NCI-H526 (cell line): ENCODE measurements around the gene RAPSN.

ENCODE experiments used
- DNase-seq, 2 experiments: peaks; one replicate each; lab custom pipeline; 2025; lab: John Stamatoyannopoulos, UW

Gene RAPSN

DNA sequence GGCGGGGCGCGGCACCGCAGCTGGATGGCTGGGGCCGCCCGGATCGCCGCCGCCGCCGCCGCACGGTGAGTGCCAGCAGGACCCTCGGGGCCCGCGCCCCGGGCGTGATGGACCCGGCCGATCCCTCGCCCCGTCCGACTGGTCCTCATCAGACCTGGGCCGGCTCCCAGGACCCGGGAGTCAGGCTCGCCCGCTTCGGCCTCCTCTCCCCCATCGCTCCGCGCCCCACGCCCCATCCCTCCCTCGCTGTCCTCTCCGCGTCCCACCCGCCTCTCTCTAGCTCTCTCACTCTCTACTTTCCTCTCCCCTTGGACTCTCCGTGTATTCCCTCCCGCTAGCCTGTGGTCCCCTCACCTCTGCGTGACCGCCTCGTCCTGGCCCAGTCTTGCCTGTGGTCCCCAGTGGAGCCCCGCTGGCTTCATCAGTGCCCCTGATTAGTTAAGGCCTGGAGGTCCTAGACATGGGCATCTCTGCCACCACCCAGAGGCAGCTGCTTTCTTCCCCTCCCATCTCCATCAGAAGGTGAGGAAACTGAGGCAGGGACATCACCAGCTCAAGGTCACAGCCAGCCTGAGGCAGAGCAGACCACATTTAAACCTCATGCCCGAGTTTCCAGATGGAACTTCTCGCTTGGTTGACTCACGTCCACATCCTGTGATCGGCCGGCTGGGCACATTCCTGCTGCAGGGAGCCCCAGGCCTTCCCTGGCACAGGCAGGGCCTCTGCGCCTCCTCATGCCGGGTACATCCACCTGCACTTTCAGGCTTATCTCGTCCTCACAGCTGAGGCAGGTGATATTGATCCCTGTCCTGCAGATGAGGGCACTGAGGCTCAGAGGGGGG lies 40.1 kb downstream of the RAPSN start:
- peak in 1 of 2 experiments; percentile 68 for DNase-seq

DNA sequence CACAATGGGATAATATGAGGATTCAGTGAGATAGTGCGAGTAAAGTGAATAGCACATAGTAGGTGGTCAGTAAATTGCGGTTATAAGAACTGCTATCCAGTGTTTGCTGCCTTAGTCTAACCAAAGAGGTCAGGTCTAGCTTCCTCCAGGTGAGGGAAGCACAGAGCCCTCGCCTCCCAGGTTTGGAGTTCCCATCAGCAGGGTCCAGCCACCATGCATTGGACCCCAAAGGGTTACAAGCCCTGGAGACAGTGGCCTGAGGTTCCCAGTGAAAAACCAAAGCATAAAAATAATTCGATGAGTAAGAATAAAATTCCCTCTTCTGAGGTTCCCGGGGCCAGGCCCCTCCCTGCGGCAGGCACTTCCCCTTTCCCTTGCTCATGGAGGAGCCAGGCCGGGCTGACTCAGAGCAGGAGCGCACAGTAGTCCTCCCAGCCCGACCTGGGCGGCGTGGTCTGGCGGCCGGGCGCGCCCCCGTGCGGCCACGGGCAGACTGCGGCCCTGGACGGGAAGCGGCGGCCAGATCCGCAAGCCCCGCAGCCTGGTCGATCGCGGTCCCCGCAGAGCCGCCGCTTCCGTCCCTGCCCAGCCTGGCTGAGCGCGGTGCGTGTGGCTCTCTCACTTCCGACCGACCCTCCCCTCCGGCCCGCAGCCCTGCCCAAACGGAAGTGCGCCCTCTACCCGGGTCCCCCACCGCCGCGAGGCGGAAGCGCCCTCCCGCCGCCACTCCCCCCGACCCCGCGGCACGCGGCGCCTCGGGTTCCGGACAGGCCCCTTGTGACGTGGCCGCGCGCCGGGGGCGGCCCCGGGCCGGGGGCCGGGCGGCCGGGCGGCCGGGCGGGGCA lies 41.0 kb downstream of the RAPSN start, which contains the start of gene SLC39A13:
Gene SLC39A13, plus strand, starts transcription at position 845 of the 845 bp plus-strand sequence. CDS start 1,505 bp downstream, outside the sequence.
- peak; percentile 91 to 98 for DNase-seq

DNA sequence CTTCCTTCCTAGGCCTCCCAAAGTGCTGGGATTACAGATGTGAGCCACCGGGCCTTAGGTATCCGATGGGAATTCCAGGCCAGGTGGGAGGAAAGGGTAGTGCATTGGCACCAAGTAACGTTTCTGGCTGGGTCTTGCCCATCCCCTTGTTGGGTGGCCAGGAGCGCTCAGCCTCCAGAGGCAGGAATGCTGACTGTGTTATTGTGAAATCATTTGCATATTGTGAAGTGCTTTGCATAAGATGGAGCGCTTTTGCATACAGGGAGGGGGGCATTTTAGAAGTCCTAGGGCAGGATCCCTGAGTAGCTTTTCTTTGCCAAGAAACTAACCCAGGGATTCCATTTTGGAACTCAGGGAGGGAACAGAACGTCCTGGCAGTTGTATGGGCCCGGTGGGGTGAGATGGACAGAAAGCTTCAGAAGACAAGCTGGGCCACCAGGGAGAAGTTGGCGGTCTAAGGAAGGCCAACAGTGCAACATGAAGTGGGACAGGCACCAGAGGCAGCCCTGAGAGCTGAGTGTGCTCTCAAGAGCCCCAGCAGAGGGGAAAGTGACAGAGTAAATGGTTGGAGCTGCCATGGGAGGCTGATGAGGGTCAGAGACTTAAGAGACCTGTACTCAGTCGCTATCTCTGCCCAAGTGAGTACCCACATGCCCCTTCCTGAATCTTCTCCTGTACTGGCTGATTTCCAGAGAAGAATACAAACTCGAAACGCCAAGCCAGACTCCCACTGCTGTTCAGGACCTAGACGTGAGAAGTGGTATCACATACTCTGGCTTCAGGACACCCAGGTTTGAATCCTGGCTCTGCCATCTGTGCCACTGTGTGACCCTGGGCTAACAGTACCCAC lies 41.8 kb downstream of the RAPSN start:
- DNase-seq: peak; percentile 98 to 99

DNA sequence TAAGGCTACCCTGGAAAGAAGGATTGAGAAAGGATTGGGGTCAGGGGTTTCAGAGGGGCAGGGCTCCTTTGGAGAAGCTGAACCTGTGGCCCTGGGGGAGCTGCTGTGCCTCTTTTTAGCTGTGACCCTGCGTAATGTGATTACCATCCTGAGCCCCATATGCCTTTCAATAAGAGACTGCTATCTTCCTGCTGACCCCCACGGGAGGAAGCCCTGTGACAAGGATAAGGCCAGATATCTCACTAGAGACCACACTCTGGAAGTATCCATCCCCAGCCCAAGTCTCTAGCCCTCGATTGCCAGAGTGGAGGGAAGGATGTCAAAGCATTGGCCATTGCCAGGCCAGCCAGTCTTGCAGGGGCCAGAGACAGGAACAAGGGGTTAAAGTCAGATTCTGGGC lies 45.4 kb downstream of the RAPSN start:
- DNase-seq: no peak

DNA sequence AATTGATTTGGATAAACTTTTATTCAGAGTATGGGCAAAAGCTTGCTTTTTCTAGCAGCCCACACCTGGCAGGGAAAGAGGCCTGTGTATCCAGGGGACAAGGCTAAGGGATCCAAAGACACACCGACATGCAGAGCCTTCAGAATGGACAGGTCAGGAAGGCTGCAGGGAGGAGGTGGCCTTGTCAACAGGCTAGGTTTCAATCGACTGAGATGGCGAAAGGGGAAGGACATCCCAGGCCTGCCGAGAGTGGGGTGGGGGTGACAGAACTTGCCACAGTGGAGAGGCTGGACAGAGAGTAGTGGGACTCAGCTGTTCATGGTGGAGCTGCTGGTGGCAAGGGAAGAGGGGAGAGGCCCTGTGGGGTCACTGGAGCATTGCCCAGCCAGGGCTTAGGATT lies 45.8 kb downstream of the RAPSN start:
- DNase-seq: no peak

DNA sequence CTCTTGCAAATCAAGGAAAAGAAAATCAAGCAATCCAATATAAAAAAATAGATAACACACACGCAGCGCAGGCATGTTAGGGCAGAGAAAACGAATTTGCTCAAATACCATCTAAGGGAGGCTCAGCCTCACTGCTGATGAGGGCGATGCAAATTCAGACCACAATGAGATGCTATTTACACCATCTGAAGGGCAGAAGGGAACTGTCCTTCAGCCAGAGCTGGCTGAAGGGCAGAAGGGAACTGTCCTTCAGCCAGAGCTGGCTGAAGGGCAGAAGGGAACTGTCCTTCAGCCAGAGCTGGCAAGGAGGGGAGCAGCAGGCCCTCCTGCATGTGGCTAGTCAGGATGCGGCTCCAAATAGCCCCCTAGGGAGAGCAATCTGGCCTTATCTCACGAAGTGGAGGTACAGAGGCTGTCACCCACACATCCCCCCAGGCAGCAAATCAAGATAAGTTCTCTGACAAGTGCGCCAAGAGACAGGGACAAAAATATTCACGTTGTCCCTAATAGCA lies 48.1 kb downstream of the RAPSN start:
- DNase-seq: peak; percentile 81 to 85

DNA sequence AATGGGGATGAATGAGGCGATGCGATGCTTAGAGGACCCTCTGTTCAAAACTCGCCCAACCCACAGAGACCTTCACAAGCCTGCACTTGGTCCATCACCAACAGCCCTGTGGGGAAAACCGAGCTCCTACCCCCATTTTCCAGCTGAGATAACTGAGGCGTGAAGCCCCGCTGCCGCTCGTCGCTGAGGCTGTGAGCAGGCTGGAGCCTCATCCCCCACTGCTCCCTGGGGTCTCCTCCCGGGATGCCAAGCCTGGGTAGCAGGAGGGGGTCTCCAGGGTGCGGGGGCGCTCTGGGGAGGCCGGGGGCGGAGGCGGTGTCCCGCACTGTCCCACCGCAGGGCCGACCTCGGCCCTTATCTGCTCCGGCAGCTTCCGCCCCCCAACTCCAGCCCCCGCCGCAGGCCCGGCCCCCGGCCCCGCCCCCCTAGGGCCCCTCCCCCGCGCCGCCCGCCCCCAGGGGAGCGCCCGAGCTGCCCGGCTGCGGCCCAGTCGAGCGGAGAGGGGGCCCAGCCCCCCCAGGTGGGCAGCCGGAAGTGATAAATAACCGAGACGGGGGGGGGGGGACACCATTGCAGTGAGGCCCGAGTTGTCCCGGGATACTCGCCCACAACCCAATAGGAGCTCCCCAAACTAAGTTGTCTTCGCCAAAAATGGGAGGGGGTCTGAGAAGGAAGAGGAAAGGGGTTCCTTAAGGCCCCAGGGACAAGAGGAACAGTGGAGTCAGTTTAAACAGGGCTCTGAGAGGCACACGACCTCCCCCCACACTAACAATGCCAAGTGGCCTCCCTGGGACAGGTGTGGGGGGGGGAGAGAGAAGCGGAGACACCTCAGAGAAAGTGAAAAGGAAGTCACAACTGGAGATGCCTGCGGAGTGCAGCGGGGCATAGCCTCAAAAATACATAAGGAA lies 48.8 kb downstream of the RAPSN start:
- DNase-seq: peak in 1 of 2 experiments; percentile 69

DNA sequence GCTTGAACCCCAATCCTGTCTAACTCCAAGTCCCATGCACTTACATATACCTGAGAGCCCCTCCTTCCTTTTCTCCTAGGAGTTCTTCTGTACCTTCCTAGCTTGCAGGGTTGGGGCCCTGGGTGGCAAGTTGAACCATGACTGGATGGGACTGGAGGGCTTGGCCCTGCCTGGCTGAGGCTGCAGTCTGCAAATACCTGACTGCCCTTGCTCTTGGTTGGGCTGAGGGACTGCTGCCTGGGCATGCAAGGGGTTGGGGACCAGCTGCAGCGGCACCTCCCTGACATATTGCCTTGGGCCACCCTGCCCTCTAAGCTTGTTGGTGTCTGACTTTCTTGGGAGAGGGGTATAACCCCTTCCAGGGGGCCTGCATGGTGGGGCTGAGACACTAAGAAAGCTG lies 50.4 kb downstream of the RAPSN start:
- DNase-seq: no peak

DNA sequence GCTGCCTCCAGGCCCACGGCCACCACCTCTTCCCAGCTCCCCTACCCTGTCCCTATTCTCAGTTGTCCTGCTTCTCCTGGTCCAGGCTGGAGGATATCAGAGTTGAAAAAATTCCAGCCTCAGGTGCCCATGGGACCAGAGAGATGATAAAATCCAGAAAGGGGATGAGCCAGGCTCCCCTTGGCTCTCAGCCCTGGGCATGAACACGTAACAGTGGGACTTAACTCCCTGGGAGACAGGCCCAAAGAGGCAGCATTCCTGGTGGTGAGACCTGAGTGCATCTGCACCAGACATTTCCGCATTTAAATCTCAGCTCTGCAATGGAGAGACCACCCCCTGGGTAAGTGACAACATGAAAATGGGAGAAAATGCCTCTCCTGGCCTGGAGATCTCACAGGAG lies 50.9 kb downstream of the RAPSN start:
- DNase-seq: no peak

DNA sequence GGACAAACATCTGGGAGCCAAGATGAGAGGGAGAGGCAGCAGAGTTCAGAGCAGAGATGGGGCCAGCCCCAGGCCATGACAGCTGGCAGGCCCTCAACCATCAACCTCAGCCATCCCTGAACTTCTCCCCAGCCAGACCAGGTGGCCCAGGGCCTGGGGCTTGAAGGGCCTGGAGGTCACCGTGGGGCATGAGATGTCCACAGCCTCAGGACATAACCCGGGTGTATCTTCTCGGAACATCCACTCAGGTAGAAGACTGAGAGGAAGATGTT lies 53.0 kb downstream of the RAPSN start:
- DNase-seq: no peak

DNA sequence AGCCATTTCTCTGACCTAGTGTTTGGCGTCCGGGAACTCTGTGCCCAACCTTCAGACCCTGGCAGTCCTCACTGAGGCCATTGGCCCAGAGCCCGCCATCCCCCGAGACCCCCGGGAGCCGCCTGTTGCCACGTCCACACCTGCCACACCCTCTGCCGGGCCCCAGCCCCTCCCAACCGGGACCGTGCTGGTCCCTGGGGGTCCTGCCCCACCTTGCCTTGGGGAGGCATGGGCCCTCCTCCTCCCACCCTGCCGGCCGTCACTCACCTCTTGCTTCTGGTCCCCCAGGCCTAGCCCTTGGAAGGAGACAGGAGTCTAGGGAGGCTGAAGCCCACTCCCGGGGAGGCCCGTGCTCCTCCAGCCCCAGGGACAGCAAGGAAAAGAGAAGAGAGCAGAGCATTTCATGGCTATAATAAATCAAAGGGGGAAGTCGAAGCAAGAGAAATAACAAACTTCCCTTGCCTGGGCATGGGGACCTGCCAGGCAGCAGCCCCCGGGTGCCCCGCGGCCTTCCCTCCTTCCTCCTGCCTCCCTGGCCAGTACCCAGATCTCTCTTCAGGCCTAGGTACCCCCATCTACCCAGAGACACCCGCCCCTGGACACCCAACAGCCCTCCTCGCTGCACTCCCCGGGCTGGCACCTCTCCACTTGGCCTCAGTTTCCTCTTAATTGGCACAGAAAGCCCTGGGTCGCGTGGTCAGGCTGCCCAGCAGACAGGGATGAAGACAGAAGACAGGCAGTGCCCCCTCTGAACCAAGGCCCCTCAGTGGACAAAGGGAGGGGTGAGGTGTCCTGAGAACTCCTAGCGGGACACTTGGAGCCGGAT lies 53.5 kb downstream of the RAPSN start:
- no peak for DNase-seq

DNA sequence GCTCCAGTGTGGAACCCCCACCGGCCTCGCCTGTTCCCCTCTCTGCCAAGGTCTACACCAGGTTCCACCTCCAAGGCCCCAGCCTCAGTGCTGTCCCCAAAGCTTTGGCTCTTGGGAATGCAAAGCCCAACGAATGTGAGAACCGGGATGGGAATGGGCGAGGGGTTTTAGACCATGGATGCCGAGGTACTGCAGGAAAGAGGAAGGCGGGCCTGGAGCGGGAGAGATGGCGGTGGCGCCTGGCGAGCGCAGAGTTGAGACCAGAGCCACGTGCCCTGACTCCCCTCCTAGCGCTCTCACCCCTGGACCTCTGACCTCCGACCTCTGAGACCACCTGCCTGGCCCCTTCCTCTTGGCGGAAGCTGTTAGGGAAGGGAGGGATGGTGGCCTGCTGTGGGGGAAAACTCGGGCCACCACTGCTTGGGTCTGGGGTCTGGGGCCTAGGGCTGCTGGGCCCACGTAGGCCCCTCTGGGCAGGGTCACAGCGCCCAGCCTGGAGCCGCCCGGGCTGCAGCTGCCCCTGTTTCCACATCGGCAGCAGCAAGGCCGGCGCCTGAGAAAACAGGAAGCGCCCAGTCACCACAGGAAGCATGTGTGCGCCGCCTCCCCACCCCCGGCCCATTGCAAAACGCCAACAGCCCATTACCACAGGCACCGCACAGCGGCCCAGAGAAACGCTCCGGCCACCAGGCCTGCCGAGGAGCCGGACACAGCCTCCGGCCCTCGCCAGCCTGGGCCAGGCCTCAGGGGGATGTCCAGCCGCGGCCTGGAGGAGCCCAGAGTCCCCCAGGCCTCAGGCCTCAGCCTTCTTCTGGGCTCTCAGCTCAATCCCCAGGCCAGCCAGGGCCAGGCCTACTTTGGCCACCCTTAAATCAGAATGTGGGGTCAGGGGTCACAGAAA lies 54.4 kb downstream of the RAPSN start:
- no peak for DNase-seq

DNA sequence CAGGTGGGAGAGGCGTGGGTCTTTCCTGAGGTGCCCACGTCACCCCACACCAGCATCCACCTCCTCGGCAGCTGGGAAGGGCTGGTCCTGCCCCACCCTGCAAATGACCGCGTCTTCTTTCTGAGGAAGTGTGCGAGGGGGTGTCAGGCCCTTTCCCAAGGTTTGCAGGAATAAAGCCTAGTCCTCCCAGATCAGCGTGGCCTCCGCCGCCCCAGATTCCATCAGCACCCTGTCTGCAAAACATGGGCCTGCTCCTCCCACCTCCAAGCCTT lies 55.0 kb downstream of the RAPSN start:
- no peak for DNase-seq

DNA sequence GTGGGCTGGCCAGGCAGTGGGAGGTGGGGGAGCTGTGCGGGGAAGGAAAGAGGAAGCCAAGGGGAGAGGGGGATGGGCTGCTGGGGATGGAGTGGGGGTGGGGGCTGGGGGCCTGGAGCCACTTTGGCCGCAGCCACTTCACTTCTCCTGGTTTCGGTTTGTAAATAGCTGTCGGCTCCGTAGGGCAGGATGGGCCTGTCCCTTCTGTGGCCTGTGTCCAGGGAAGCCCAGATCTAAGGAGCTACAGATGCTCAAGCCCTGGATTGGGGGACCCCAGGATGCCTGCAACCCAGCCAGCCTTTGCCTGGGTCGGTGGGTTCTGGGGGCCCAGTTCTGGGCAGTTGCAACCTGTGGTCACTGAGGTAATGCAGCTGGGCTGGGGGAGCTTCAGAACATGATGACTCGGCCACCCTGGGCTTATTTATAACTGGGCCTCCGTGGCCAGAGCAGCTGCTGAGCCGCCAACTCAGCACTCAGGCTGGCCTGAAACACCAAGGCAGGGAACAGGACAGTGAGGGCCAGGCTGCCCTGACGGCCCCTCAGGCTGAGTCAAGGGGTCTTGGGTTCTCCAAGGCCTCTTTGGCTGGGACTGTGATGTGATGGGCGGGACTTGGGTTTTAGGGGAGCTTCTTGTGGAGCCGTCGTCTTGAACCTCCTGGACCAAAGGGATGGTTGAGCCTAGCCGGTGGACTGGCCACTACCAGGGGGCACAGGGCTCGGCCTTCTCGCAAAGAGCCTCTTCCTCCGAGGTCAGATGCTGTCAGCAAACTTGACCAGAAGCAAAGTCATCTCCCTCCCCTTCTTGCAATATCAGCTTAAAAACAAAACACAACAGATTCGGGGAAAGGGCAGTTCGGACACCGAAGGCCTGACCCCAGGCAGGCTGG lies 55.5 kb downstream of the RAPSN start:
- DNase-seq: no peak

DNA sequence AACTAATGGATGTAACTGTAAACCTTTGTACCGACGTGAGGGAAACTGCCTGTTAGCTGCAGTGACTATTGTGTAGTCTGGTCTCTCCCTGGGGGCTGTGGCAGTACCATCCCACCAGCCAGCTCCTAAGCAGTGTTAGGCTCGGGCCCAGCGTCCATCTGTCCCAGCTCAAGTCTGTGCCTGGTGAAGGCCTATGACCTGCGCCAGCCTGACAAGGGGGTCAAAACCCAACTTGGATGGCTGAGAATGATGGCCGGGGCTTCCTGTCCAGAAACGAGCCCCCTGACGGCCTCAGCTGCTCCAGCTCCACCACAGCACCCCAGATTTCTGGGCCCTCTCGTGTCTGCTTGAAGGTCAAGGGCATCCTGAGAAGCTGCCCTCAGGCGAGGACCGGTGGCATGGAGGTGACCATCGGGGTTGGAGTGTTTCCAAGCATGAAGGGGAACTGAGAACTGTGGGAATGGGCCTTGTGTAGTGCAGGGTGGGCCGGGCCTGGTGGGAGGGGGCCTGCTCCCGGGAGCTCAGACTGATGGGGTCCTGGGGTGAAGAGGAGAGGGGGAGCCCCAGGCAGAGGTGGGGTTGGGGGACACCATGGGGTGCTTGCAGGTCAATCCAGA lies 56.3 kb downstream of the RAPSN start:
- DNase-seq: no peak

DNA sequence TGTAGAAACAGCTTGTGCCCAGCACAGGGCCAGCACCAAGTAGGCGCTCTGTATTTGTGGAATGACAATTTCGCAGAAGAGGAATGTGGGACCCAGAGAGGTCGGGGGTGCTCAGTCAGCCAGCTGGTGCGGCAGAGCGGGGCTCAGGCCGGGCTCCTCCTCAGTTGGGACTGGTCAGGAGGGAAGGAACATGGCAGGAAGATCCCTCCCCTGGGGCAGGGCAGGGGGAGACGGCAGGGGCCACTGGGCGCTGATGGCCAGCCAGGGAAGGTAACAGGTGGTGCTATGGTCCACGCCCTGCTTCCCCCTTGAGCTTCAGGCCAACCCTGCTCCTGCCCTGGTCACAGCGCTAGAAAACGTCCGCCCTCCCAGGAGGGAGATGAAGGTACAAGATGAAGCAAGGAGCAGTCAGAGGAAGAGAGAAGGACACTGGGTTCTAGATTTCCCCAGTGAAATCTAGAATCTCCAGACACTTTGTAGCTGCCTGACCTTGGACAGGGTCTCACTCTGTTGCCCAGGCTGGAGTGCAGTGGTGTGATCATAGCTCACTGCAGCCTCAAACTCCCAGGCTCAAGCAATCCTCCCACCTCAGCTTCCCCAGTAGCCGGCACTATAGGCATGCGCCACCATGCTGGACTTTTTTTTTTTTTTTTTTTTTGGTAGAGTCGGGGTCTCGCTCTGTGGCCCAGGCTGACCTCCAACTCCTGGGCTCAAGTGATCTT lies 57.1 kb downstream of the RAPSN start:
- no peak for DNase-seq

DNA sequence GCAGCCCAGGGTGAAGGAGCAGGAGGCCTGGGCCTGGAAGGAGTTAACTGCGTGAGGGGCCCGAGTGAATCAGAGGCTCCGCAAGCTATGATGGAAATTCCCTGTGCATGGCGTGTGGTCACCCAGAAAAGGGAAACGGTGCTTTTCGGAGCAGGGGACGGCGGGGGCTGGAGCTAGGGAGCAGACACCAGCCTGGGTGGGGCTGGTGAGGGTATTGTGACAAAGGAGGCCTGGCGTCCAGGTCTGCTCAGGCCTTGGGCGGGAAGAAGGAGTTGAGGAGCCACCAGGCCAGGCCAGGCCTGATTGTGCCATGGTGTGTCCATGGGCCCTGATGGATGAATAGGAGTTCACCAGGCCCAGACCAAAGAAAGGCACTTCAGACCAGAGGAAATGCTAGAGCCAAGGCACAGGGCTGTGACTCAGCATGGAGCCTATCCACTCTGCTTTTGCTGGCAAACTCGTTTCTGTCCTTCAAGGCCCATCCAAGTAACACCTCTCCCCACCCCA lies 57.8 kb downstream of the RAPSN start:
- DNase-seq: no peak
